ENCODE measurements around the gene P4HA2.

The P4HA2 gene

GRCh38 chr5:132219981-132220380 is 7.7 kb downstream of the P4HA2 start:
- H3K36me3 ChIP-seq (ENCODE audit: low read depth), result peaks cover 19% of the 10 kb centered on the region
- no peak for DNase-seq (ENCODE audit: low spot score)
- H3K27ac ChIP-seq (ENCODE audit: poor library complexity, severe bottlenecking), result no peak overlapping the region
- no peak overlapping the region for H3K4me3 ChIP-seq (ENCODE audit: severe bottlenecking)
- no peak for TF ChIP-seq CTCF (IDR thresholded peaks at IDR 0.05; ENCODE audit: poor library complexity, severe bottlenecking)
- no peak for ATAC-seq (ENCODE audit: low read depth)
- H3K27me3 ChIP-seq (ENCODE audit: insufficient read depth, poor library complexity, severe bottlenecking), result no peaks in the 10 kb centered on the region
- H3K4me1 ChIP-seq (ENCODE audit: insufficient read depth, poor library complexity, severe bottlenecking), result peaks cover 16% of the 10 kb centered on the region
- H3K9me3 ChIP-seq (ENCODE audit: severe bottlenecking), result no peaks in the 10 kb centered on the region

- no peaks in the 10 kb centered on the region for H3K9me3 ChIP-seq (ENCODE audit: severe bottlenecking)
- H3K27ac ChIP-seq (ENCODE audit: poor library complexity, severe bottlenecking), result no peak overlapping the region
- TF ChIP-seq CTCF (IDR thresholded peaks at IDR 0.05; ENCODE audit: poor library complexity, severe bottlenecking), result no peak
- peaks cover 25% of the 10 kb centered on the region for H3K36me3 ChIP-seq (ENCODE audit: low read depth)
- DNase-seq (ENCODE audit: low spot score) (no peak), ATAC-seq (ENCODE audit: low read depth) (no peak)
- H3K4me1 ChIP-seq (ENCODE audit: insufficient read depth, poor library complexity, severe bottlenecking), result peaks cover 13% of the 10 kb centered on the region
- H3K4me3 ChIP-seq (ENCODE audit: severe bottlenecking), result no peak overlapping the region
- no peaks in the 10 kb centered on the region for H3K27me3 ChIP-seq (ENCODE audit: insufficient read depth, poor library complexity, severe bottlenecking)
Observed at GRCh38 chr5:132219289-132219970, 8.2 kb downstream of the P4HA2 start.

GRCh38 chr5:132218321-132218720 is 9.3 kb downstream of the P4HA2 start:
- H3K9me3 ChIP-seq (ENCODE audit: severe bottlenecking), result no peaks in the 10 kb centered on the region
- no peak for TF ChIP-seq CTCF (IDR thresholded peaks at IDR 0.05; ENCODE audit: poor library complexity, severe bottlenecking)
- H3K27me3 ChIP-seq (ENCODE audit: insufficient read depth, poor library complexity, severe bottlenecking), result no peaks in the 10 kb centered on the region
- DNase-seq (ENCODE audit: low spot score) (no peak), ATAC-seq (ENCODE audit: low read depth) (no peak)
- no peak overlapping the region for H3K27ac ChIP-seq (ENCODE audit: poor library complexity, severe bottlenecking)
- H3K36me3 ChIP-seq (ENCODE audit: low read depth), result peaks cover 36% of the 10 kb centered on the region
- peaks cover 9% of the 10 kb centered on the region for H3K4me1 ChIP-seq (ENCODE audit: insufficient read depth, poor library complexity, severe bottlenecking)
- H3K4me3 ChIP-seq (ENCODE audit: severe bottlenecking), result no peak overlapping the region

- DNase-seq (ENCODE audit: low spot score) (peak; percentile 98), ATAC-seq (ENCODE audit: low read depth) (peak; percentile 99)
- H3K36me3 ChIP-seq (ENCODE audit: low read depth), result peaks cover 66% of the 10 kb centered on the region
- H3K4me1 ChIP-seq (ENCODE audit: insufficient read depth, poor library complexity, severe bottlenecking), result peaks cover 9% of the 10 kb centered on the region
- H3K9me3 ChIP-seq (ENCODE audit: severe bottlenecking), result no peaks in the 10 kb centered on the region
- H3K4me3 ChIP-seq (ENCODE audit: severe bottlenecking), result no peak overlapping the region
- H3K27me3 ChIP-seq (ENCODE audit: insufficient read depth, poor library complexity, severe bottlenecking), result no peaks in the 10 kb centered on the region
- peak overlapping the region; percentile 54 for H3K27ac ChIP-seq (ENCODE audit: poor library complexity, severe bottlenecking)
- TF ChIP-seq CTCF (IDR thresholded peaks at IDR 0.05; ENCODE audit: poor library complexity, severe bottlenecking), result no peak
Observed at GRCh38 chr5:132215329-132215728, 12.3 kb downstream of the P4HA2 start.

GRCh38 chr5:132214491-132214890 is 13.2 kb downstream of the P4HA2 start:
- no peak overlapping the region for H3K4me3 ChIP-seq (ENCODE audit: severe bottlenecking)
- H3K27ac ChIP-seq (ENCODE audit: poor library complexity, severe bottlenecking), result peak overlapping the region; percentile 54
- no peaks in the 10 kb centered on the region for H3K9me3 ChIP-seq (ENCODE audit: severe bottlenecking)
- TF ChIP-seq CTCF (IDR thresholded peaks at IDR 0.05; ENCODE audit: poor library complexity, severe bottlenecking), result no peak
- peaks cover 9% of the 10 kb centered on the region for H3K4me1 ChIP-seq (ENCODE audit: insufficient read depth, poor library complexity, severe bottlenecking)
- DNase-seq (ENCODE audit: low spot score), result no peak
- no peaks in the 10 kb centered on the region for H3K27me3 ChIP-seq (ENCODE audit: insufficient read depth, poor library complexity, severe bottlenecking)
- ATAC-seq (ENCODE audit: low read depth), result no peak
- peaks cover 72% of the 10 kb centered on the region for H3K36me3 ChIP-seq (ENCODE audit: low read depth)

Data from RWPE2 (cell line).